Liver (tissue), 9 donors: ENCODE measurements around the gene EXOC3. TPM values are rescaled to one million over a fixed set of nuclear protein-coding genes. Genes with fewer than 3 reads are reported as not detected.

ENCODE experiments used
- DNase-seq: peaks from one replicate; pipeline ENCODE4 v3.0.0-alpha.2; 2017; ENCODE audit warnings: low spot score
- H3K27ac ChIP-seq, 2 donors: one replicate each; pipeline ENCODE4 v1.7.0; 2013; ENCODE audit warnings: inconsistent platforms in 2 of 2, low read length in 2 of 2, control low read depth in 1 of 2, low read depth in 1 of 2, mild to moderate bottlenecking in 1 of 2
- H3K27me3 ChIP-seq, 4 donors: one replicate each; pipeline versions ENCODE4 v1.6.1 to v1.7.0; 2013; ENCODE audit warnings: low read length in 3 of 4, inconsistent platforms in 1 of 4, mild to moderate bottlenecking in 1 of 4, moderate library complexity in 1 of 4; ENCODE audit not compliant: control insufficient read depth in 4 of 4, insufficient read depth in 4 of 4
- H3K36me3 ChIP-seq, 4 donors: one replicate each; pipeline versions ENCODE4 v1.6.1 to v1.7.0; 2013; ENCODE audit warnings: low read length in 3 of 4, mild to moderate bottlenecking in 3 of 4, low read depth in 1 of 4, moderate library complexity in 1 of 4; ENCODE audit not compliant: control insufficient read depth in 4 of 4, insufficient read depth in 3 of 4
- H3K4me1 ChIP-seq, 4 donors: one replicate each; pipeline versions ENCODE4 v1.6.1 to v1.7.0; 2013; ENCODE audit warnings: low read length in 3 of 4, mild to moderate bottlenecking in 3 of 4, moderate library complexity in 1 of 4; ENCODE audit not compliant: control insufficient read depth in 4 of 4, insufficient read depth in 4 of 4
- H3K4me3 ChIP-seq, 3 donors: one replicate each; pipeline versions ENCODE4 v1.6.1 to v1.7.0; 2013; ENCODE audit warnings: low read length in 3 of 3, control low read depth in 1 of 3, low read depth in 1 of 3, mild to moderate bottlenecking in 1 of 3
- H3K9ac ChIP-seq, 2 donors: one replicate each; pipeline ENCODE4 v1.7.0; 2013; ENCODE audit warnings: low read length in 2 of 2, mild to moderate bottlenecking in 2 of 2, moderate library complexity in 2 of 2, control low read depth in 1 of 2, low read depth in 1 of 2
- H3K9me3 ChIP-seq, 4 donors: one replicate each; pipeline versions ENCODE4 v1.6.1 to v1.7.0; 2013; ENCODE audit warnings: low read length in 3 of 4; ENCODE audit not compliant: control insufficient read depth in 4 of 4
- EGR1 ChIP-seq, 2 donors: IDR thresholded peaks; 2 replicates each; pipeline ENCODE4 v1.6.1; 2016 to 2018; ENCODE audit warnings: antibody characterized with exemption in 2 of 2, low read depth in 2 of 2
- FOXA1 ChIP-seq: IDR thresholded peaks from 2 replicates; pipeline ENCODE4 v1.6.1; 2016; ENCODE audit warnings: antibody characterized with exemption
- FOXA2 ChIP-seq: IDR thresholded peaks from 2 replicates; pipeline ENCODE4 v1.6.1; 2016; ENCODE audit warnings: antibody characterized with exemption
- GABPA ChIP-seq, 2 donors: IDR thresholded peaks in 1 of 2; conservative IDR thresholded peaks in 1 of 2; 2 replicates each; pipeline ENCODE4 v1.6.1; 2016; ENCODE audit warnings: antibody characterized with exemption in 2 of 2, mild to moderate bottlenecking in 1 of 2, moderate library complexity in 1 of 2
- HNF4A ChIP-seq, 2 donors: conservative IDR thresholded peaks; 2 replicates each; pipeline ENCODE4 v1.6.1; 2016; ENCODE audit warnings: antibody characterized with exemption in 2 of 2, mild to moderate bottlenecking in 2 of 2
- HNF4G ChIP-seq: IDR thresholded peaks from 2 replicates; pipeline ENCODE4 v1.6.1; 2016; ENCODE audit warnings: antibody characterized with exemption
- JUND ChIP-seq, 2 donors: IDR thresholded peaks; 2 replicates each; pipeline ENCODE4 v1.6.1; 2016; ENCODE audit warnings: antibody characterized with exemption in 2 of 2
- NR2F2 ChIP-seq: IDR thresholded peaks from 2 replicates; pipeline ENCODE4 v1.6.1; 2016; ENCODE audit warnings: antibody characterized with exemption
- RAD21 ChIP-seq, 2 donors: IDR thresholded peaks; 2 replicates each; pipeline ENCODE4 v1.6.1; 2016; ENCODE audit warnings: antibody characterized with exemption in 2 of 2, mild to moderate bottlenecking in 2 of 2
- RXRA ChIP-seq, 2 donors: IDR thresholded peaks; 2 replicates each; pipeline ENCODE4 v1.6.1; 2017 to 2018; ENCODE audit warnings: antibody characterized with exemption in 2 of 2, mild to moderate bottlenecking in 1 of 2
- SP1 ChIP-seq: IDR thresholded peaks from 2 replicates; pipeline ENCODE4 v1.6.1; 2018; ENCODE audit warnings: antibody characterized with exemption, mild to moderate bottlenecking
- TAF1 ChIP-seq: conservative IDR thresholded peaks from 2 replicates; pipeline ENCODE4 v1.6.1; 2016; ENCODE audit warnings: antibody characterized with exemption, mild to moderate bottlenecking
- YY1 ChIP-seq: IDR thresholded peaks from 2 replicates; pipeline ENCODE4 v1.6.1; 2016; ENCODE audit warnings: antibody characterized with exemption, mild to moderate bottlenecking
- WGBS: extraction: QIAGEN DNeasy Blood & Tissue Kit; methylation state at CpG from one replicate; pipeline ENCODE4 v1.1.7; 2013; 5-methylcytosine and 5-hydroxymethylcytosine counted together
- polyA plus RNA-seq, 2 donors: library from polyadenylated mRNA; stranded (reverse) in 1 of 2; unstranded in 1 of 2; fragments of 200-250 nt in 1 of 2; fragments of >200 nt in 1 of 2; fragmentation: Nextera tagmentation in 1 of 2; extraction: Ambion mirVana in 1 of 2; gene quantifications; one replicate each; pipeline versions ENCODE4 v1.2.1 to v1.2.3, GENCODE V29; 2013 to 2015
- total RNA-seq, 2 donors: library from RNA; depleted of rRNA; stranded (reverse); fragments of >200 nt; gene quantifications; one replicate each; pipeline ENCODE4 v1.2.3, GENCODE V29; 2014
- TF ChIP-seq, protein P1 (sequence below): IDR thresholded peaks from 2 replicates; pipeline ENCODE4 v1.6.1; 2016; ENCODE audit warnings: antibody characterized with exemption
- TF ChIP-seq, protein P2 (sequence below): fragments of 150-350 bp; IDR thresholded peaks from 2 replicates; pipeline ENCODE4 v1.5.1; 2017; ENCODE audit warnings: improper control_type of control experiment, low read depth, low read length; ENCODE audit not compliant: missing input control
- TF ChIP-seq, protein P3 (sequence below): IDR thresholded peaks from 2 replicates; pipeline ENCODE4 v1.6.1; 2016; ENCODE audit warnings: antibody characterized with exemption, mild to moderate bottlenecking
- TF ChIP-seq, protein P4 (sequence below): IDR thresholded peaks from 2 replicates; pipeline ENCODE4 v1.6.1; 2016; ENCODE audit warnings: antibody characterized with exemption
- TF ChIP-seq, protein P5 (sequence below): IDR thresholded peaks from 2 replicates; pipeline ENCODE4 v1.6.1; 2016; ENCODE audit warnings: antibody characterized with exemption
- donor health status: healthy.
- donor health status: healthy.
- donor health status: healthy.
- donor health status: healthy.
- donor health status: healthy.

Gene EXOC3
- total and polyA plus RNA-seq, 4 donors = 12.4 to 23.9 (median 18.5) TPM

DNA sequence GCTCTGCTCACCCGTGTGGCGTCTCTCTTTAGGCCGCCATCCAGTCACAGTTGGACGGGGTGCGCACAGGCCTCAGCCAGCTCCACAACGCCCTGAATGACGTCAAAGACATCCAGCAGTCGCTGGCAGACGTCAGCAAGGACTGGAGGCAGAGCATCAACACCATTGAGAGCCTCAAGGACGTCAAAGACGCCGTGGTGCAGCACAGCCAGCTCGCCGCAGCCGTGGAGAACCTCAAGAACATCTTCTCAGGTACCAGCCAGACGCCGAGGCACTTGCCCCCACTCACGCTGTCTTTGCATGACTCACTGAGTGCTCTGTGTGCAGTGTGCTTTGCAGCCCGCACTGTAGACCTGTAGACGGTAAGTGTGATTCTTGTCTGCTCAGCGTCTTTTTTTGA lies 4.5 kb downstream of the EXOC3 start:
- Histone ChIP-seq H3K4me3 (no peak overlapping the region), H3K4me1 (peaks cover 4 to 12% (median 12%) of the 10 kb centered on the region in 4 donors), H3K9me3 (peaks cover 0 to 14% (median 0%) of the 10 kb centered on the region in 4 donors), H3K27ac (no peak overlapping the region), H3K27me3 (no peaks in the 10 kb centered on the region), H3K9ac (no peak overlapping the region), H3K36me3 (peaks cover 8 to 45% (median 32%) of the 10 kb centered on the region in 4 donors)
- no peak for DNase-seq
- TF ChIP-seq, protein P1, sequence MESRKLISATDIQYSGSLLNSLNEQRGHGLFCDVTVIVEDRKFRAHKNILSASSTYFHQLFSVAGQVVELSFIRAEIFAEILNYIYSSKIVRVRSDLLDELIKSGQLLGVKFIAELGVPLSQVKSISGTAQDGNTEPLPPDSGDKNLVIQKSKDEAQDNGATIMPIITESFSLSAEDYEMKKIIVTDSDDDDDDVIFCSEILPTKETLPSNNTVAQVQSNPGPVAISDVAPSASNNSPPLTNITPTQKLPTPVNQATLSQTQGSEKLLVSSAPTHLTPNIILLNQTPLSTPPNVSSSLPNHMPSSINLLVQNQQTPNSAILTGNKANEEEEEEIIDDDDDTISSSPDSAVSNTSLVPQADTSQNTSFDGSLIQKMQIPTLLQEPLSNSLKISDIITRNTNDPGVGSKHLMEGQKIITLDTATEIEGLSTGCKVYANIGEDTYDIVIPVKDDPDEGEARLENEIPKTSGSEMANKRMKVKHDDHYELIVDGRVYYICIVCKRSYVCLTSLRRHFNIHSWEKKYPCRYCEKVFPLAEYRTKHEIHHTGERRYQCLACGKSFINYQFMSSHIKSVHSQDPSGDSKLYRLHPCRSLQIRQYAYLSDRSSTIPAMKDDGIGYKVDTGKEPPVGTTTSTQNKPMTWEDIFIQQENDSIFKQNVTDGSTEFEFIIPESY = no peak
- TF ChIP-seq HNF4A (conservative IDR thresholded peaks at IDR 0.05) = no peak
- TF ChIP-seq, protein P2, sequence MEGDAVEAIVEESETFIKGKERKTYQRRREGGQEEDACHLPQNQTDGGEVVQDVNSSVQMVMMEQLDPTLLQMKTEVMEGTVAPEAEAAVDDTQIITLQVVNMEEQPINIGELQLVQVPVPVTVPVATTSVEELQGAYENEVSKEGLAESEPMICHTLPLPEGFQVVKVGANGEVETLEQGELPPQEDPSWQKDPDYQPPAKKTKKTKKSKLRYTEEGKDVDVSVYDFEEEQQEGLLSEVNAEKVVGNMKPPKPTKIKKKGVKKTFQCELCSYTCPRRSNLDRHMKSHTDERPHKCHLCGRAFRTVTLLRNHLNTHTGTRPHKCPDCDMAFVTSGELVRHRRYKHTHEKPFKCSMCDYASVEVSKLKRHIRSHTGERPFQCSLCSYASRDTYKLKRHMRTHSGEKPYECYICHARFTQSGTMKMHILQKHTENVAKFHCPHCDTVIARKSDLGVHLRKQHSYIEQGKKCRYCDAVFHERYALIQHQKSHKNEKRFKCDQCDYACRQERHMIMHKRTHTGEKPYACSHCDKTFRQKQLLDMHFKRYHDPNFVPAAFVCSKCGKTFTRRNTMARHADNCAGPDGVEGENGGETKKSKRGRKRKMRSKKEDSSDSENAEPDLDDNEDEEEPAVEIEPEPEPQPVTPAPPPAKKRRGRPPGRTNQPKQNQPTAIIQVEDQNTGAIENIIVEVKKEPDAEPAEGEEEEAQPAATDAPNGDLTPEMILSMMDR = no peak
- TF ChIP-seq SP1 = no peak
- TF ChIP-seq, protein P3, sequence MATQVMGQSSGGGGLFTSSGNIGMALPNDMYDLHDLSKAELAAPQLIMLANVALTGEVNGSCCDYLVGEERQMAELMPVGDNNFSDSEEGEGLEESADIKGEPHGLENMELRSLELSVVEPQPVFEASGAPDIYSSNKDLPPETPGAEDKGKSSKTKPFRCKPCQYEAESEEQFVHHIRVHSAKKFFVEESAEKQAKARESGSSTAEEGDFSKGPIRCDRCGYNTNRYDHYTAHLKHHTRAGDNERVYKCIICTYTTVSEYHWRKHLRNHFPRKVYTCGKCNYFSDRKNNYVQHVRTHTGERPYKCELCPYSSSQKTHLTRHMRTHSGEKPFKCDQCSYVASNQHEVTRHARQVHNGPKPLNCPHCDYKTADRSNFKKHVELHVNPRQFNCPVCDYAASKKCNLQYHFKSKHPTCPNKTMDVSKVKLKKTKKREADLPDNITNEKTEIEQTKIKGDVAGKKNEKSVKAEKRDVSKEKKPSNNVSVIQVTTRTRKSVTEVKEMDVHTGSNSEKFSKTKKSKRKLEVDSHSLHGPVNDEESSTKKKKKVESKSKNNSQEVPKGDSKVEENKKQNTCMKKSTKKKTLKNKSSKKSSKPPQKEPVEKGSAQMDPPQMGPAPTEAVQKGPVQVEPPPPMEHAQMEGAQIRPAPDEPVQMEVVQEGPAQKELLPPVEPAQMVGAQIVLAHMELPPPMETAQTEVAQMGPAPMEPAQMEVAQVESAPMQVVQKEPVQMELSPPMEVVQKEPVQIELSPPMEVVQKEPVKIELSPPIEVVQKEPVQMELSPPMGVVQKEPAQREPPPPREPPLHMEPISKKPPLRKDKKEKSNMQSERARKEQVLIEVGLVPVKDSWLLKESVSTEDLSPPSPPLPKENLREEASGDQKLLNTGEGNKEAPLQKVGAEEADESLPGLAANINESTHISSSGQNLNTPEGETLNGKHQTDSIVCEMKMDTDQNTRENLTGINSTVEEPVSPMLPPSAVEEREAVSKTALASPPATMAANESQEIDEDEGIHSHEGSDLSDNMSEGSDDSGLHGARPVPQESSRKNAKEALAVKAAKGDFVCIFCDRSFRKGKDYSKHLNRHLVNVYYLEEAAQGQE = no peak
- TF ChIP-seq YY1 = no peak
- TF ChIP-seq RAD21 (IDR thresholded peaks at IDR 0.05) = no peak
- no peak for TF ChIP-seq RXRA (IDR thresholded peaks at IDR 0.05)
- no peak for TF ChIP-seq JUND (IDR thresholded peaks at IDR 0.05)
- no peak for TF ChIP-seq HNF4G
- no peak for TF ChIP-seq TAF1
- TF ChIP-seq GABPA (IDR thresholded peaks at IDR 0.05 in 1 of 2, conservative IDR thresholded peaks at IDR 0.05 in 1 of 2) = no peak
- no peak for TF ChIP-seq FOXA2
- TF ChIP-seq, protein P4, sequence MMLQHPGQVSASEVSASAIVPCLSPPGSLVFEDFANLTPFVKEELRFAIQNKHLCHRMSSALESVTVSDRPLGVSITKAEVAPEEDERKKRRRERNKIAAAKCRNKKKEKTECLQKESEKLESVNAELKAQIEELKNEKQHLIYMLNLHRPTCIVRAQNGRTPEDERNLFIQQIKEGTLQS = no peak
- TF ChIP-seq, protein P5, sequence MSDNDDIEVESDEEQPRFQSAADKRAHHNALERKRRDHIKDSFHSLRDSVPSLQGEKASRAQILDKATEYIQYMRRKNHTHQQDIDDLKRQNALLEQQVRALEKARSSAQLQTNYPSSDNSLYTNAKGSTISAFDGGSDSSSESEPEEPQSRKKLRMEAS = no peak
- TF ChIP-seq FOXA1 = no peak
- no peak for TF ChIP-seq EGR1 (IDR thresholded peaks at IDR 0.05; ENCODE audit: low read depth in 2 of 2)
- no peak for TF ChIP-seq NR2F2
- 95% methylated on average over 21 of the region's 21 CpGs for WGBS
